NT2/D1 (cell line): ENCODE results near the gene CNGB1.

Experiments used
- SUZ12 ChIP-seq: IDR thresholded peaks from 2 replicates; pipeline ENCODE4 v1.6.1; 2011; ENCODE audit not compliant: insufficient read length, insufficient read depth; ENCODE audit errors: extremely low read depth
- YY1 ChIP-seq: IDR thresholded peaks from 2 replicates; pipeline ENCODE4 v1.6.1; 2011; ENCODE audit not compliant: insufficient read length, insufficient read depth
- ZNF274 ChIP-seq: IDR thresholded peaks from 2 replicates; pipeline ENCODE4 v1.6.1; 2011; ENCODE audit warnings: mild to moderate bottlenecking, low read depth, low read length

- TF ChIP-seq ZNF274: no peak
- no peak for TF ChIP-seq YY1
- TF ChIP-seq SUZ12: no peak
Measured at GRCh38 chr16:58002416-58002800, 31.5 kb upstream of the CNGB1 start.
